ENCODE results near the gene RBPJ.

RBPJ gene

DNA sequence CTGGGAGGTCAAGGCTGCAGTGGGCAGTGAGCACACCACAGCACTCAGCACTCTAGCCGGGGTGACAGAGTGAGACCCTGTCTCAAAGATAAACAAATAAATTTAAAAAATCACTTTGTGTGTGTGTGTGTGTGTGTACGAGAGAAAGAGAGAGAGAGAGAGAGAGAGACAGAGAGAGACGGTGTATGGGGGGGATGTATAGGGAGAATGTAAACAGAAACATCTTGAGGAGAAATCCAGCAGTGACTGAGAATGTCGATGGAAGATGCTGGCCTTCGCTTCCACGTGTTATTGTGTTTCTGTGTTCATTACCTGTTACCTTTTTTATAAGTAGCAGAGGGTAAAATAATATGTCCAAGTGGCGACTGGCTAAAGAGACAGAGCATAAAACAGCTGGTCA lies 23.6 kb upstream of the RBPJ start:
- Histone ChIP-seq H3K9me3 (ENCODE audit: insufficient read depth, low read length) (no peaks in the 10 kb centered on the region), H3K9me2 (replicated peaks; ENCODE audit: insufficient read depth, low read length) (no peaks in the 10 kb centered on the region), H3K27ac (ENCODE audit: low read depth, low read length) (no peak overlapping the region), H3K36me3 (ENCODE audit: low read length) (no peaks in the 10 kb centered on the region), H3K4me2 (ENCODE audit: low read depth, low read length, poor library complexity, severe bottlenecking) (no peak overlapping the region), H3F3A (ENCODE audit: insufficient read depth) (no peaks in the 10 kb centered on the region), H3K4me3 (ENCODE audit: insufficient read depth, low read length, poor library complexity, severe bottlenecking) (no peak overlapping the region), H3K27me3 (ENCODE audit: low read length) (no peaks in the 10 kb centered on the region), H4K20me1 (ENCODE audit: low read depth, low read length) (no peaks in the 10 kb centered on the region), H2AFZ (ENCODE audit: low read depth, low read length, severe bottlenecking) (no peak overlapping the region), H3K9ac (ENCODE audit: low read length) (no peak overlapping the region), H3K79me2 (ENCODE audit: insufficient read depth, low read length) (no peaks in the 10 kb centered on the region)
- TF ChIP-seq CTCF (IDR thresholded peaks at IDR 0.05; ENCODE audit: insufficient read depth, low read length, poor library complexity, severe bottlenecking) (no peak), EZH2phosphoT487 (conservative IDR thresholded peaks at IDR 0.05; ENCODE audit: low read length) (no peak)

DNA sequence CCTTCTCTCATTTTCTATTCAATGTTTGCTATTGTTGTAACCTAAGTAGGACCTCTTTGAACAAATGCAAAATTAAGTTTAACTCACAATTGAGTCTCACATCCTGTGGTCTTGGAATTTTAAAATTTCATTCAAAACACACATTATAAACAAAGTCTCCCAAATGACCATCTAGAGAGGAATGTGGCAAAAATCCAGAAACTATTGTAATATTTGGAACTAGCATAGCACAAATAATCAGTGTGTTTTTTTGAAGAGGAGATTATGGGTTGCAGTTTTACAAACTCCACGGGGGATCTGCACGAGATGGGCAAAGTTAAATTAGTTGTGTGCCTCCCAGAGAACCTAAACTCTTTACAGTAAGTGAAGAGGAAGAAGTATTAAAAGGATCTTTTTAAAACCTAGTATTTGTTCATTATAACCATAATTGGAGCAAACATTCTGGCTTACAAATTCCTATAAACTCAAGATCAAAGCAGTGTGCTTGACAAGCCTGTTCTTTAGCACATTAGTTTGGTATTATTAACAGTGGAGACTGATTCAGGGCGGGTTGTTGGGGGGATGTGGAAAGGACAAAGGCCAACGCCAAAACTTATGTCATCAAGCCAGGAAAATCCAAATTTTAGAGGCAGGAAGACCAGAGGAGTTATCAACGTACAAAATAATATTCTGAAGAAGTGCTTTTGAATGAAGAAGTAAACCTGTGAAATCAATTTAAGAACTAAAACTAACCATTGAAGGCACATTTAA lies 22.4 kb upstream of the RBPJ start:
- Histone ChIP-seq H3K4me2 (ENCODE audit: low read depth, low read length, poor library complexity, severe bottlenecking) (no peak overlapping the region), H3K27ac (ENCODE audit: low read depth, low read length) (no peak overlapping the region), H3K4me3 (ENCODE audit: insufficient read depth, low read length, poor library complexity, severe bottlenecking) (no peak overlapping the region)

GRCh38 chr4:26299254-26299882 lies 21.4 kb upstream of the RBPJ start:
- H3K79me2 ChIP-seq (ENCODE audit: insufficient read depth, low read length): no peaks in the 10 kb centered on the region
- H3F3A ChIP-seq (ENCODE audit: insufficient read depth): no peaks in the 10 kb centered on the region
- no peak overlapping the region for H3K4me2 ChIP-seq (ENCODE audit: low read depth, low read length, poor library complexity, severe bottlenecking)
- no peak overlapping the region for H3K27ac ChIP-seq (ENCODE audit: low read depth, low read length)
- no peaks in the 10 kb centered on the region for H3K9me2 ChIP-seq (replicated peaks; ENCODE audit: insufficient read depth, low read length)
- no peaks in the 10 kb centered on the region for H3K36me3 ChIP-seq (ENCODE audit: low read length)
- no peaks in the 10 kb centered on the region for H3K27me3 ChIP-seq (ENCODE audit: low read length)
- H3K4me3 ChIP-seq (ENCODE audit: insufficient read depth, low read length, poor library complexity, severe bottlenecking): no peak overlapping the region
- H3K9me3 ChIP-seq (ENCODE audit: insufficient read depth, low read length): no peaks in the 10 kb centered on the region
- no peak for TF ChIP-seq EZH2phosphoT487 (conservative IDR thresholded peaks at IDR 0.05; ENCODE audit: low read length)
- no peak for TF ChIP-seq CTCF (IDR thresholded peaks at IDR 0.05; ENCODE audit: insufficient read depth, low read length, poor library complexity, severe bottlenecking)
- H2AFZ ChIP-seq (ENCODE audit: low read depth, low read length, severe bottlenecking): no peak overlapping the region
- H4K20me1 ChIP-seq (ENCODE audit: low read depth, low read length): no peaks in the 10 kb centered on the region
- H3K9ac ChIP-seq (ENCODE audit: low read length): no peak overlapping the region

More for the DNA sequence above, 22.4 kb upstream of the RBPJ start:
- no peaks in the 10 kb centered on the region for H3K36me3 ChIP-seq (ENCODE audit: low read length)
- H3K9me2 ChIP-seq (replicated peaks; ENCODE audit: insufficient read depth, low read length): no peaks in the 10 kb centered on the region
- H3K9me3 ChIP-seq (ENCODE audit: insufficient read depth, low read length): no peaks in the 10 kb centered on the region
- H3K27me3 ChIP-seq (ENCODE audit: low read length): no peaks in the 10 kb centered on the region
- TF ChIP-seq EZH2phosphoT487 (conservative IDR thresholded peaks at IDR 0.05; ENCODE audit: low read length) (no peak), CTCF (IDR thresholded peaks at IDR 0.05; ENCODE audit: insufficient read depth, low read length, poor library complexity, severe bottlenecking) (no peak)
- no peak overlapping the region for H3K9ac ChIP-seq (ENCODE audit: low read length)
- H3K79me2 ChIP-seq (ENCODE audit: insufficient read depth, low read length): no peaks in the 10 kb centered on the region
- no peaks in the 10 kb centered on the region for H4K20me1 ChIP-seq (ENCODE audit: low read depth, low read length)
- H2AFZ ChIP-seq (ENCODE audit: low read depth, low read length, severe bottlenecking): no peak overlapping the region
- no peaks in the 10 kb centered on the region for H3F3A ChIP-seq (ENCODE audit: insufficient read depth)
